Left lung (tissue), 10 donors: ENCODE data around the gene SLC35F2. TPM values are rescaled to one million over a fixed set of nuclear protein-coding genes. Genes with fewer than 3 reads are reported as not detected.

Experiments
- ATAC-seq: fragments of 200-7000 bp; cut with Tn5 transposase; one replicate; pipeline ENCODE4 v1.9.1; 2020; ENCODE audit warnings: moderate library complexity
- DNase-seq, 4 donors: peaks; one replicate each; pipeline ENCODE4 v3.0.0-alpha.2; 2013 to 2020
- H3K27ac ChIP-seq, 2 donors: fragments of 200-600 bp; sonication (generic) in 1 of 2; one replicate each; pipeline versions ENCODE4 v1.5.0 to v1.8.0; 2020 to 2021
- H3K27me3 ChIP-seq, 2 donors: fragments of 200-600 bp; sonication (generic) in 1 of 2; one replicate each; pipeline versions ENCODE4 v1.5.0 to v1.8.0; 2020 to 2021
- H3K36me3 ChIP-seq, 2 donors: fragments of 200-600 bp; sonication (generic) in 1 of 2; one replicate each; pipeline versions ENCODE4 v1.5.0 to v1.8.0; 2020 to 2021
- H3K4me1 ChIP-seq, 2 donors: fragments of 200-600 bp; one replicate each; pipeline ENCODE4 v1.8.0; 2021
- H3K4me3 ChIP-seq, 2 donors: fragments of 200-600 bp; sonication (generic) in 1 of 2; one replicate each; pipeline versions ENCODE4 v1.5.0 to v1.8.0; 2020 to 2021; ENCODE audit warnings: mild to moderate bottlenecking in 1 of 2
- H3K9me3 ChIP-seq, 2 donors: fragments of 200-600 bp; sonication (generic) in 1 of 2; one replicate each; pipeline versions ENCODE4 v1.5.0 to v1.8.0; 2020 to 2021
- intact Hi-C, 2 donors: fragments of 100-400 bp; cut with DNase I; formaldehyde crosslinking; loops; one replicate each; pipeline versions ENCODE4 v1.11.2 to v1.14.2; 2022
- polyA plus RNA-seq, 6 donors: library from polyadenylated mRNA; unstranded; fragments of 120-200 nt; gene quantifications; one replicate each; pipeline ENCODE4 v1.2.1, GENCODE V29; 2013; ENCODE audit not compliant: insufficient read length in 6 of 6
- total RNA-seq, 2 donors: library from RNA; stranded (reverse); fragmentation: NEBNext Ultra II Directional; extraction: Animal tissue kit (Norgen Biotek cat#: 25700); gene quantifications; one replicate each; pipeline ENCODE4 v1.2.1, GENCODE V29; 2021
- TF ChIP-seq, protein P1 (sequence below), 2 donors: fragments of 200-600 bp; sonication (generic) in 1 of 2; IDR thresholded peaks; one replicate each; pipeline versions ENCODE4 v1.5.0 to v1.8.0; 2021; ENCODE audit warnings: antibody characterized with exemption in 2 of 2
- donor health status: DM: no; HTN: yes; CAD: no.
- donor health status: DM: no; HTN: no; CAD: no.

The SLC35F2 gene
- total and polyA plus RNA-seq, 8 donors: 7.0 to 38.6 (median 27.9) TPM

DNA sequence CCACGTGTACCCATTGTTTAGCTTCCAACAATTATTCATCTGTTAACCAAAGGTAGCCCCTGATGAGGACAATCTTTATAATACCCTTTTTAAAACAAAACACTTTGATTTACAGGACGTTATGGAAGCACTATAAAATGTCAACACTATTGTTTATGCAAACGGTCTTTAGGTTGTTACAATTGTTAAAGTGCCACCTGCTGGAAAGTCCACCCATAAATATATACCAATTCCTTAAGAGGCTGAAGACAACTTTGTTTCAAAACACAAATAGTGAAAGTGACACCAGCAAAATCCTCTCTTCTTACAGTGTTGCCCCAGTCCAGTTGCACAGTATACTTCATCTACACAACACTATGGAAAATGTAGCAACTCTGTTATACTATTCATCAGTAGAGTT, 77.8 kb downstream of the SLC35F2 start:
- no peaks in the 10 kb centered on the region for H3K36me3 ChIP-seq
- no peaks in the 10 kb centered on the region for H3K9me3 ChIP-seq
- H3K4me1 ChIP-seq: no peaks in the 10 kb centered on the region
- H3K27me3 ChIP-seq: peaks cover 0 to 5% of the 10 kb centered on the region in 2 donors
- intact Hi-C loops: no loop called here
- TF ChIP-seq, protein P1, sequence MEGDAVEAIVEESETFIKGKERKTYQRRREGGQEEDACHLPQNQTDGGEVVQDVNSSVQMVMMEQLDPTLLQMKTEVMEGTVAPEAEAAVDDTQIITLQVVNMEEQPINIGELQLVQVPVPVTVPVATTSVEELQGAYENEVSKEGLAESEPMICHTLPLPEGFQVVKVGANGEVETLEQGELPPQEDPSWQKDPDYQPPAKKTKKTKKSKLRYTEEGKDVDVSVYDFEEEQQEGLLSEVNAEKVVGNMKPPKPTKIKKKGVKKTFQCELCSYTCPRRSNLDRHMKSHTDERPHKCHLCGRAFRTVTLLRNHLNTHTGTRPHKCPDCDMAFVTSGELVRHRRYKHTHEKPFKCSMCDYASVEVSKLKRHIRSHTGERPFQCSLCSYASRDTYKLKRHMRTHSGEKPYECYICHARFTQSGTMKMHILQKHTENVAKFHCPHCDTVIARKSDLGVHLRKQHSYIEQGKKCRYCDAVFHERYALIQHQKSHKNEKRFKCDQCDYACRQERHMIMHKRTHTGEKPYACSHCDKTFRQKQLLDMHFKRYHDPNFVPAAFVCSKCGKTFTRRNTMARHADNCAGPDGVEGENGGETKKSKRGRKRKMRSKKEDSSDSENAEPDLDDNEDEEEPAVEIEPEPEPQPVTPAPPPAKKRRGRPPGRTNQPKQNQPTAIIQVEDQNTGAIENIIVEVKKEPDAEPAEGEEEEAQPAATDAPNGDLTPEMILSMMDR (IDR thresholded peaks at IDR 0.05): no peak
- no peak overlapping the region for H3K27ac ChIP-seq
- DNase-seq: no peak
- no peak overlapping the region for H3K4me3 ChIP-seq
- ATAC-seq: no peak

DNA sequence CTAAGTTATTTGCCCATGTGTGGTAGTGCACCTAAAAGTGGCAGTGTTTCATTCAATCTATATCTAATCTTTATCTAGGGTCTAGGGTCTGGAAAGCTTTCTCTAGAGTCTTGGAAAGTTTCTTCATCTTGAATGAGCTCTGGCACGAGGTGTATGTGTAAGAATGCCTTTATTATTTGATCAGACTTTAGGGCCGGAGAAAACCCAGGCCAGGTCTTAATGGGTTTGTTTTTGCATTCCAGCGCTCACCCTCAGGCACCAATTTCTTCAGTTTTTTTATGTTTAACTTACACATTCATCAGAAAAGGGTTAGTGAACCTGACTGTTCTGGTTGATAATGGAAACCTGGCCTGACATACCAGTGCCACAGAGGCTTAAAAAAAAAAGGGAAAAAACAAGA, 78.5 kb downstream of the SLC35F2 start:
- Histone ChIP-seq H3K4me1 (no peaks in the 10 kb centered on the region), H3K36me3 (no peaks in the 10 kb centered on the region), H3K27me3 (peaks cover 0 to 5% of the 10 kb centered on the region in 2 donors), H3K4me3 (no peak overlapping the region), H3K9me3 (no peaks in the 10 kb centered on the region), H3K27ac (no peak overlapping the region)
- peak in 1 of 4 donors; percentile 42 for DNase-seq
- TF ChIP-seq, protein P1 (IDR thresholded peaks at IDR 0.05): no peak
- intact Hi-C loops: no loop called here
- ATAC-seq: peak; percentile 37

DNA sequence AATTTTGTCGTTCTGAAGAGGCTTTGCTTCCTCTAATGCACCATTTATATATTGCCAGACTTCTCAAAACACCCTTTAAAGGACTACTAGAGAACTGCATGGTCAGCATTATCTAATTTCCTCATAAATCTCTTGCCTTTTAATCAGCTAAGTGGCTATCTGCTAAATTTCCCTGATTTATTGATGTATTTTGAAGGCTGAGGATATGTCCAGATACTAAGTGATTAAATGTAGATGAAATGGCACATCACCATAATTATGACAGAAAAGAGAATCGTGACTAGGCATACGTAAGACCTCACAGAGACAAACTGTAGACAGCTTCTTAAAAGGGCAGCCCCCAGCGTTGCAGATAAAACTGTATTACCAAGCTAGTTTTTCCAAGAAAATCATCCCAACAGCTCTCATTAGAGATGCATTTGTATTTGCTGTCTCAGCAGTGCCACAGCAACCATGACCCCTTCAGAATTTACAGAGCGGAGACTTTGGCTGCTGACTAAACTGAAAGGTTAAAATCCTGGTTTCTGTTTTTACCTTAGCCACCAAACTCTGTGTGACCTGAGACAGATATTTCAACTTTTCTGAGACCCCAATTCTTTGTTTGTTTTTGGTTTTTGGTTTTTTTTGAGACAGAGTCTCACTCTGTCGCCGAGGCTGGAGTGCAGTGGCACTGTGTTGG, 79.6 kb downstream of the SLC35F2 start:
- TF ChIP-seq, protein P1 (IDR thresholded peaks at IDR 0.05): no peak
- ATAC-seq (no peak), DNase-seq (no peak)
- intact Hi-C loops: no loop called here
- Histone ChIP-seq H3K36me3 (no peaks in the 10 kb centered on the region), H3K4me1 (no peaks in the 10 kb centered on the region), H3K27ac (no peak overlapping the region), H3K27me3 (peaks cover 0 to 5% of the 10 kb centered on the region in 2 donors), H3K4me3 (no peak overlapping the region), H3K9me3 (no peaks in the 10 kb centered on the region)

DNA sequence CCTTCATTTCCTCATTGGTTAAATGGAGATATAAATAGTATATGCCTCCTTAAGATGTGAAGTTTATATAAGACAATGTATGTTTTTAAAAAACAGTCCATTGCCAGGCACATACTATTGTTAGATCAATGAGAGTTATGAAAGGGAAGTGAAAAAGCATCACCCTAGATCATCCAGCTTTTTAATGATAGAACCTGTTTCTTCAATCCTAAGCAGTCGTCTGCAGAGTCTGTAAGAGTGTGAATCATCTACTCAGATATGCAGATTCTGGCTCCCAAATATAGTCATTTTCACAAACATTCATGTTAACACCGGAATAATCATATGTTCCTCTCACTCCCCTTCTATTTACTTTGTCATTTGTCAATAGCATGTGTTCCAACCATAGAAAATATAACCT, 81.5 kb downstream of the SLC35F2 start:
- Histone ChIP-seq H3K27ac (no peak overlapping the region), H3K36me3 (no peaks in the 10 kb centered on the region), H3K4me3 (no peak overlapping the region), H3K4me1 (no peaks in the 10 kb centered on the region), H3K27me3 (peaks cover 0 to 5% of the 10 kb centered on the region in 2 donors), H3K9me3 (no peaks in the 10 kb centered on the region)
- intact Hi-C loops: no loop called here
- TF ChIP-seq, protein P1 (IDR thresholded peaks at IDR 0.05): no peak
- ATAC-seq: no peak
- DNase-seq: no peak

DNA sequence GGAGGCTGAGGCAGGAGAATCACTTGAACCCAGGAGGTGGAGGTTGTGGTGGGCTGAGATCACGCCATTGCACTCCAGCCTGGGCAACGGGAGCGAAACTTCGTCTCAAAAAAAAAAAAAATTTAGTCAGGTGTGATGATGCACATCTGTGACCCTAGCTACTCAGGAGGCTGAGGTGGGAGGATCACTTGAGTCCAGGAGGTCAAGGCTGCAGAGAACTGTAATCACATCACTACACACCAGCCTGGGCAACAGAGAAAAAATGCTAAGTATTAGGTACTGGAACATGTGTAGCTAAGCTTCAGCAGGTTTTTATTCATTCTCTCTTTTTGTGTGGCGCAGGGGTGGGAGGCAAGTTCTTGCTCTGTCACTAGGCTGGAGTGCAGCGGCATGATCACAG, 82.5 kb downstream of the SLC35F2 start:
- TF ChIP-seq, protein P1 (IDR thresholded peaks at IDR 0.05): no peak
- intact Hi-C loops: no loop called here
- ATAC-seq: no peak
- Histone ChIP-seq H3K4me1 (no peaks in the 10 kb centered on the region), H3K36me3 (no peaks in the 10 kb centered on the region), H3K27me3 (peaks cover 0 to 5% of the 10 kb centered on the region in 2 donors), H3K4me3 (no peak overlapping the region), H3K9me3 (no peaks in the 10 kb centered on the region), H3K27ac (no peak overlapping the region)
- no peak for DNase-seq
